ENCODE results near the gene FBXL19.

DNA sequence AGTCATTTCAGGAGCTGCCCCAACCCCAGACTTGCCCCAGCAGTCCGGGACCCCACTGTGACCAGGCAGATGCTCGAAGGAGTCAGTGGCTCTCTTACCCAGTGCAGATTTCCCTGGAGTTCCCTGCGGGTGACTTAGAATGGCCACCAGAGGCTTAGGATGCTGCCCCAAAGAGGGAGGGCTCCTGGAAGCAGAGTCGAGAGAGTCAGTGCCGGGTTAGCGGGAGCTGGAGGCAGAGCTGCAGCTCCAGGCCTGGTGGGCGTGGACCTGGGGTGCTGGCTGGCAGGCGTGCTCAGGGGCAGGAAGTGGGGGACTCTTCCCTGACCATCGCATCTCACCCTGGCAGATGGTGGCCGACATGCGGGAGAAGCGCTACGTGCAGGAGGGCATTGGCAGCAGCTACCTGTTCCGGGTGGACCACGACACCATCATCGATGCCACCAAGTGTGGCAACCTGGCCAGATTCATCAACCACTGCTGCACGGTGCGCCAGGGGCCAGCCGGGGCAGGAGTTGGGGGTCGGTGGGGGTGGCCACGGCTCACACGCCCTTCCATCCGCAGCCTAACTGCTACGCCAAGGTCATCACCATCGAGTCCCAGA, 60.0 kb downstream of the FBXL19 start:
- TF ChIP-seq, protein P1, sequence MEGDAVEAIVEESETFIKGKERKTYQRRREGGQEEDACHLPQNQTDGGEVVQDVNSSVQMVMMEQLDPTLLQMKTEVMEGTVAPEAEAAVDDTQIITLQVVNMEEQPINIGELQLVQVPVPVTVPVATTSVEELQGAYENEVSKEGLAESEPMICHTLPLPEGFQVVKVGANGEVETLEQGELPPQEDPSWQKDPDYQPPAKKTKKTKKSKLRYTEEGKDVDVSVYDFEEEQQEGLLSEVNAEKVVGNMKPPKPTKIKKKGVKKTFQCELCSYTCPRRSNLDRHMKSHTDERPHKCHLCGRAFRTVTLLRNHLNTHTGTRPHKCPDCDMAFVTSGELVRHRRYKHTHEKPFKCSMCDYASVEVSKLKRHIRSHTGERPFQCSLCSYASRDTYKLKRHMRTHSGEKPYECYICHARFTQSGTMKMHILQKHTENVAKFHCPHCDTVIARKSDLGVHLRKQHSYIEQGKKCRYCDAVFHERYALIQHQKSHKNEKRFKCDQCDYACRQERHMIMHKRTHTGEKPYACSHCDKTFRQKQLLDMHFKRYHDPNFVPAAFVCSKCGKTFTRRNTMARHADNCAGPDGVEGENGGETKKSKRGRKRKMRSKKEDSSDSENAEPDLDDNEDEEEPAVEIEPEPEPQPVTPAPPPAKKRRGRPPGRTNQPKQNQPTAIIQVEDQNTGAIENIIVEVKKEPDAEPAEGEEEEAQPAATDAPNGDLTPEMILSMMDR (IDR thresholded peaks at IDR 0.05; ENCODE audit: low read depth, low read length, missing input control), result no peak
- TF ChIP-seq JUND (IDR thresholded peaks at IDR 0.05) (no peak), TAF1 (conservative IDR thresholded peaks at IDR 0.05) (no peak), FOXA1 (IDR thresholded peaks at IDR 0.05) (no peak), EGR1 (IDR thresholded peaks at IDR 0.05; ENCODE audit: low read depth in 2 of 2) (no peak)
